ENCODE results near the gene EXOSC5.
"Not testable (repeated sequence)": the region's sequence is repeated elsewhere in the genome, so short reads cannot be mapped to it uniquely, and the experiment has no call there.

The EXOSC5 gene

GRCh38 chr19:41426116-41426841 lies 29.1 kb upstream of the EXOSC5 start:
- no peak for DNase-seq

GRCh38 chr19:41425174-41426115 lies 28.3 kb upstream of the EXOSC5 start:
- DNase-seq: no peak

- no peak for DNase-seq
Observed at GRCh38 chr19:41424335-41425173, 27.4 kb upstream of the EXOSC5 start.

- no peak for DNase-seq
Observed at GRCh38 chr19:41422955-41423354, 25.8 kb upstream of the EXOSC5 start.

- no peak for DNase-seq
Observed at GRCh38 chr19:41422456-41422855, 25.3 kb upstream of the EXOSC5 start.

- DNase-seq: no peak
Observed at GRCh38 chr19:41421973-41422372, 24.8 kb upstream of the EXOSC5 start.

- DNase-seq: no peak
Observed at GRCh38 chr19:41421314-41421713, 24.2 kb upstream of the EXOSC5 start.

GRCh38 chr19:41420101-41420880 lies 23.1 kb upstream of the EXOSC5 start:
- DNase-seq: no peak

GRCh38 chr19:41416194-41416674 lies 19.1 kb upstream of the EXOSC5 start:
- DNase-seq: no peak

- DNase-seq: no peak
Observed at GRCh38 chr19:41415154-41415571, 18.0 kb upstream of the EXOSC5 start.

- DNase-seq: no peak
Observed at GRCh38 chr19:41414461-41414860, 17.3 kb upstream of the EXOSC5 start.

- DNase-seq: no peak
Observed at GRCh38 chr19:41413947-41414346, 16.8 kb upstream of the EXOSC5 start.

- DNase-seq: no peak
Observed at GRCh38 chr19:41412953-41413352, 15.8 kb upstream of the EXOSC5 start.

GRCh38 chr19:41411968-41412265 lies 14.8 kb upstream of the EXOSC5 start:
- no peak for DNase-seq

GRCh38 chr19:41411100-41411967 lies 14.2 kb upstream of the EXOSC5 start:
- DNase-seq: no peak

- no peak for DNase-seq
Observed at GRCh38 chr19:41410336-41411054, 13.3 kb upstream of the EXOSC5 start.

GRCh38 chr19:41409288-41409687 lies 12.1 kb upstream of the EXOSC5 start:
- no peak for DNase-seq

GRCh38 chr19:41408846-41409245 lies 11.7 kb upstream of the EXOSC5 start:
- not testable (repeated sequence) for DNase-seq

- DNase-seq: no peak
Observed at GRCh38 chr19:41408256-41408655, 11.1 kb upstream of the EXOSC5 start.

- DNase-seq: no peak
Observed at GRCh38 chr19:41407271-41407670, 10.1 kb upstream of the EXOSC5 start.

- no peak for DNase-seq
Observed at GRCh38 chr19:41405776-41406175, 8.6 kb upstream of the EXOSC5 start.

All from CD4-positive, alpha-beta T cell treated with Interleukin-21 for 1 hour (primary cell).